Erythroblast (primary cell): ENCODE measurements around the gene RUBCNL.

ENCODE experiments used
- GATA1 ChIP-seq: IDR thresholded peaks from 2 replicates; pipeline ENCODE4 v1.6.1; 2011; ENCODE audit warnings: low read depth, mild to moderate bottlenecking, control low read depth, low read length, moderate library complexity
- POLR2A ChIP-seq: IDR thresholded peaks from 2 replicates; pipeline ENCODE4 v1.6.1; 2011; ENCODE audit warnings: mild to moderate bottlenecking, low read length

DNA sequence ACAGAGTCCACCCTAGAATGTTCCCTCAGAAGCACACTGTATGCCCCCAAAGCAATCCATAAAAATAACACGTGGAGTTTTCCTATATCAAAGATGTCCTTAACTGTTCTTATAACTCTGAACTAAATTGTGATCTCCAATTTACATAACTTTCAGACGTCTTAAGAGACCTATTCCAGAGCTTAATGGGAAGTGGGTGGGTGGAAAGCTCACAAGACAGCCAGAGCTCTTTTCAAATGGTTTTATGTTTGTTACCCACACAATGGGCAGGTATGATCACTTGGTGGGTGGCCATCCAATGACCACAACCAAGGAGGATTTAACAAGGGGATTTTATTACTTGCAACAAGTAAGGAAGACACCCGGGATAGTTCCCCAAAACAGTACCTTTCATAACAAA is 93.6 kb downstream of the RUBCNL start:
- no peak for TF ChIP-seq POLR2A
- TF ChIP-seq GATA1 = no peak
